ENCODE results near the gene MRTFB. TPM values are rescaled to one million over a fixed set of nuclear protein-coding genes. Genes with fewer than 3 reads are reported as not detected.

MRTFB gene
- total RNA-seq, 1 experiment from 2014 or later, result 71.5 TPM

DNA sequence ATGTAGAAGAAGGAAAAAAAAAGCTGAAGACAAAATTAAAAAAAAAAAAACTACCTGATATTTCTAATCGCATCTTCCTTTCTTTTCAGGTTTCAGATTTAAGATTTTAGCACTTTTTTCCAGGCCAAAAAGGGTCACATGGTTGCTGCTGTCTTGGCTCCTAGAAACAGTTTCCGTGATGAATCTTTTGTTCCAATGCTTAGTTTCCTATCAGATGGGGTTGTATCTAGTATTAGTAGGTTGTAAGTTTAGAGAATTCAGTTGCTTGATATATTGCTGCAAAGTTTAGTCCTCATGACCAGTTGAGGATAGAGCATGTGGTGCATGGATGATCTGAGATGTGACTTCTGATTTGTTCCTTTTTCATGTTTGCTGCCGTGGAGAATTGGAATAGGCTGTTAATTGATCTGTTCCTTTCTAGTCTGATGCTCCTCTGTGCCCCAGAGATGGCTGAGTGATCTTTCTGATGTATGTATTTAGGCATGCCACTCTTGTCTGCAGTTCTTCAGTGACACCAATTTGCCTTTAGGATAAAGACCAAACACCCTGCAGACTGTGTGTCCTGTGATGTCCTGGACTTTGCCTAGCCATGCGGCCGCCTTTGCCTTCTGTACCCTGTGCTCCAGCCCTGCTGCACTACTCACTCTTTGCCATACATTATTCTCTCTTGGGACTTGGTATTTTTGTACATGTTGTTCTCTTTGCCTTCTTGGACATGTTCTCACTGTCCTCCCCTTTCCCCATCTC lies 94.0 kb downstream of the MRTFB start:
- intact Hi-C loops (cut with micrococcal nuclease; ENCODE audit: unreplicated experiment), result no loop called here
- Histone ChIP-seq H2AFZ (no peak overlapping the region), H3F3A (ENCODE audit: insufficient read depth, low read depth) (no peaks in the 10 kb centered on the region), H3K4me3 (no peak overlapping the region), H3K9me3 (ENCODE audit: insufficient read depth, low read depth) (no peaks in the 10 kb centered on the region), H3K36me3 (ENCODE audit: low read depth) (no peaks in the 10 kb centered on the region), H3K79me2 (ENCODE audit: low read depth) (peaks cover 11% of the 10 kb centered on the region; the same call in 1 of the 2 replicates), H4K20me1 (ENCODE audit: insufficient read depth) (peaks cover 5% of the 10 kb centered on the region; the same call in 1 of the 2 replicates), H3K4me1 (replicated peaks; ENCODE audit: insufficient read depth) (no peaks in the 10 kb centered on the region), H3K27ac (no peak overlapping the region), H3K9me2 (ENCODE audit: insufficient read depth) (no peaks in the 10 kb centered on the region), H3K27me3 (ENCODE audit: insufficient read depth, low read depth) (no peaks in the 10 kb centered on the region), H3K4me2 (no peak overlapping the region)
- BruUV-seq (replicated peaks), result no TSS peak
- ChIA-PET POLR2A (ENCODE audit: unreplicated experiment) (no interaction called here), CTCF (interaction anchor here (0.6 kb wide), 1 partner anchor 27 kb away, joined by 3 read pairs; no protein-coding TSS in a partner anchor)
- DNase-seq, result no peak
- TF ChIP-seq EZH2 (IDR thresholded peaks at IDR 0.05; ENCODE audit: low read depth), result no peak
- TF ChIP-seq, protein P1, sequence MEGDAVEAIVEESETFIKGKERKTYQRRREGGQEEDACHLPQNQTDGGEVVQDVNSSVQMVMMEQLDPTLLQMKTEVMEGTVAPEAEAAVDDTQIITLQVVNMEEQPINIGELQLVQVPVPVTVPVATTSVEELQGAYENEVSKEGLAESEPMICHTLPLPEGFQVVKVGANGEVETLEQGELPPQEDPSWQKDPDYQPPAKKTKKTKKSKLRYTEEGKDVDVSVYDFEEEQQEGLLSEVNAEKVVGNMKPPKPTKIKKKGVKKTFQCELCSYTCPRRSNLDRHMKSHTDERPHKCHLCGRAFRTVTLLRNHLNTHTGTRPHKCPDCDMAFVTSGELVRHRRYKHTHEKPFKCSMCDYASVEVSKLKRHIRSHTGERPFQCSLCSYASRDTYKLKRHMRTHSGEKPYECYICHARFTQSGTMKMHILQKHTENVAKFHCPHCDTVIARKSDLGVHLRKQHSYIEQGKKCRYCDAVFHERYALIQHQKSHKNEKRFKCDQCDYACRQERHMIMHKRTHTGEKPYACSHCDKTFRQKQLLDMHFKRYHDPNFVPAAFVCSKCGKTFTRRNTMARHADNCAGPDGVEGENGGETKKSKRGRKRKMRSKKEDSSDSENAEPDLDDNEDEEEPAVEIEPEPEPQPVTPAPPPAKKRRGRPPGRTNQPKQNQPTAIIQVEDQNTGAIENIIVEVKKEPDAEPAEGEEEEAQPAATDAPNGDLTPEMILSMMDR (conservative IDR thresholded peaks at IDR 0.05), result no peak

DNA sequence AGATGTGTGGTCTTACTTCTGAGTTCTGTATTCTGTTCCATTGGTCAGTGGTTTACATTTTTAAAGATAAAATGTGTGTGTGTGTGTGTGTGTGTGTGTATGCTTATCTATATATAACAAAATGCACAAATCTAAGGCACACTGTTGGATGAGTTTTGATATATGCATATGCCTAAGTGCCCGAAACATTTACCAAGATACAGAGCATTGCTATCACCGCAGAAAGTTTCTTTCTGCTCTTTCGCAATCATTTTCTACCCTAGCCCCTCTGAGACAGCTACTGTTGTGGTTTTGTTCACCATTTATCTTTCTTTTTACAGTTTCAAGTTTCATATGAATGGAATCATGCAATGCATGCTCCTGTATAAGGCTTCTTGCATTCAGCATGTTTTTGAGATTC lies 97.0 kb downstream of the MRTFB start:
- no peak for TF ChIP-seq EZH2 (IDR thresholded peaks at IDR 0.05; ENCODE audit: low read depth)
- TF ChIP-seq, protein P1 (conservative IDR thresholded peaks at IDR 0.05), result no peak
- peaks cover 11% of the 10 kb centered on the region; the same call in 1 of the 2 replicates for H3F3A ChIP-seq (ENCODE audit: insufficient read depth, low read depth)
- H3K36me3 ChIP-seq (ENCODE audit: low read depth), result peaks cover 7% of the 10 kb centered on the region; the same call in 1 of the 2 replicates
- H3K9me3 ChIP-seq (ENCODE audit: insufficient read depth, low read depth), result 0 out of 2 replicates have a peak, but pooled peaks cover 7% of the 10 kb centered on the region
- intact Hi-C loops (cut with micrococcal nuclease; ENCODE audit: unreplicated experiment), result no loop called here
- H2AFZ ChIP-seq, result no peak overlapping the region
- H3K27ac ChIP-seq, result no peak overlapping the region
- POLR2A ChIA-PET (ENCODE audit: unreplicated experiment), result no interaction called here
- CTCF ChIA-PET, result no interaction called here
- H3K79me2 ChIP-seq (ENCODE audit: low read depth), result peaks cover 13% of the 10 kb centered on the region; the same call in 1 of the 2 replicates
- no peak overlapping the region for H3K4me2 ChIP-seq
- H3K4me3 ChIP-seq, result no peak overlapping the region
- BruUV-seq (replicated peaks), result no TSS peak
- peaks cover 8% of the 10 kb centered on the region; the same call in 1 of the 2 replicates for H4K20me1 ChIP-seq (ENCODE audit: insufficient read depth)
- H3K27me3 ChIP-seq (ENCODE audit: insufficient read depth, low read depth), result no peaks in the 10 kb centered on the region
- no peak for DNase-seq
- H3K9me2 ChIP-seq (ENCODE audit: insufficient read depth), result no peaks in the 10 kb centered on the region
- H3K4me1 ChIP-seq (replicated peaks; ENCODE audit: insufficient read depth), result 0 out of 2 replicates have a peak, but pooled peaks cover 7% of the 10 kb centered on the region

DNA sequence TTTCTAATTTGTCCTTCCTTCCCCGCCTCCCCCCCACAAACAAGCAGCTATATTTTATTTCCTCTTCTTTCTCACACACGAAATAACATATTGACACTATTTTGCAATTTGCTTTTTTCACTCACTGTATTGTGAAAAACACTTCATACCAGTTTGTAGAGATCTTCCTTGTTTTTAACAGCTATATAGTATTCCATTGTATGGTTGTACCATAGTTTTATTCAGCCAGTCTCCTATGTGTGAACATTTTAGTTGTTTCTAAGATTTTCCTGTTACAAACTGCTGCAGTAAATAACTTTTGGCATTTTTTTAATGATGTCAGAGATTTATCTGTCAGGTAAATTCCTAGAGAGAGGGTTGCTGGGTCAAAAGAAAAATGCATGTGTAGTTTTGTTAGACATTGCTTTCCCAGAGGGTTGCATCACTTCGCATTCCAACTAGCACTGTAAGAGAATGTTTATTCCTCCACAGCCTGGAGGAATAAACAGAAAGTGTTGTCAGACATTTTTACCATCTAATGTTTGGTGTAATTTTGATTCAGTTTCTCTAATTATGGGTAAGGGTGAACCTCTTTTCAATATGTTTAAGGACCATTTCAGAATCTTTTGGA lies 101.2 kb downstream of the MRTFB start:
- POLR2A ChIA-PET (ENCODE audit: unreplicated experiment), result no interaction called here
- H3K9me2 ChIP-seq (ENCODE audit: insufficient read depth), result no peaks in the 10 kb centered on the region
- 0 out of 2 replicates have a peak, but pooled peaks cover 7% of the 10 kb centered on the region for H3K4me1 ChIP-seq (replicated peaks; ENCODE audit: insufficient read depth)
- no peak overlapping the region for H2AFZ ChIP-seq
- no TSS peak for BruUV-seq (replicated peaks)
- H3K27me3 ChIP-seq (ENCODE audit: insufficient read depth, low read depth), result no peaks in the 10 kb centered on the region
- H3F3A ChIP-seq (ENCODE audit: insufficient read depth, low read depth), result peaks cover 11% of the 10 kb centered on the region; the same call in 1 of the 2 replicates
- H3K36me3 ChIP-seq (ENCODE audit: low read depth), result peaks cover 7% of the 10 kb centered on the region; the same call in 1 of the 2 replicates
- peaks cover 20% of the 10 kb centered on the region; the same call in 1 of the 2 replicates for H3K79me2 ChIP-seq (ENCODE audit: low read depth)
- CTCF ChIA-PET, result interaction anchor here (0.6 kb wide), 1 partner anchor 38 kb away, joined by 3 read pairs; no protein-coding TSS in a partner anchor
- no peak overlapping the region for H3K4me3 ChIP-seq
- H3K27ac ChIP-seq, result no peak overlapping the region
- H3K9me3 ChIP-seq (ENCODE audit: insufficient read depth, low read depth), result 0 out of 2 replicates have a peak, but pooled peaks cover 10% of the 10 kb centered on the region
- no peak for TF ChIP-seq EZH2 (IDR thresholded peaks at IDR 0.05; ENCODE audit: low read depth)
- TF ChIP-seq, protein P1 (conservative IDR thresholded peaks at IDR 0.05), result no peak
- peak in 1 of 2 experiments; percentile 77 for DNase-seq
- peaks cover 3% of the 10 kb centered on the region; the same call in 1 of the 2 replicates for H4K20me1 ChIP-seq (ENCODE audit: insufficient read depth)
- intact Hi-C loops (cut with micrococcal nuclease; ENCODE audit: unreplicated experiment), result no loop called here
- H3K4me2 ChIP-seq, result no peak overlapping the region

All from PC-9 (cell line).